Neural crest cell (in vitro differentiated cells): ENCODE measurements around the gene MLF2. TPM values are rescaled to one million over a fixed set of nuclear protein-coding genes. Genes with fewer than 3 reads are reported as not detected.

ENCODE experiments used
- DNase-seq: peaks from one replicate; pipeline ENCODE4 v3.0.0; 2021; ENCODE audit warnings: low read depth, mixed read lengths, low spot score
- H3K27ac Mint-ChIP-seq: one replicate; pipeline ENCODE4 v1.8.0; 2021; ENCODE audit warnings: mild to moderate bottlenecking, mixed read lengths; ENCODE audit not compliant: unreplicated experiment
- H3K27me3 Mint-ChIP-seq: 2 replicates; pipeline ENCODE4 v1.8.0; 2021; ENCODE audit warnings: low read depth, mild to moderate bottlenecking, mixed read lengths
- H3K36me3 Mint-ChIP-seq: 2 replicates; pipeline ENCODE4 v1.8.0; 2021; ENCODE audit warnings: low read depth, mild to moderate bottlenecking, mixed read lengths
- H3K4me1 Mint-ChIP-seq: 2 replicates; pipeline ENCODE4 v1.8.0; 2021; ENCODE audit warnings: mixed read lengths
- H3K4me3 Mint-ChIP-seq: one replicate; pipeline ENCODE4 v1.8.0; 2021; ENCODE audit warnings: mild to moderate bottlenecking, mixed read lengths
- H3K9me3 Mint-ChIP-seq: 2 replicates; pipeline ENCODE4 v1.8.0; 2021; ENCODE audit warnings: mixed read lengths
- long read RNA-seq: library from polyadenylated mRNA; unstranded; transcript quantifications from one replicate; pipeline ENCODE4 v2.0.0, GENCODE V29; 2020
- total RNA-seq: library from RNA; stranded (reverse); gene quantifications from 2 replicates; pipeline ENCODE4 v1.2.1, GENCODE V29; 2021
- TF ChIP-seq, protein P1 (sequence below): fragments of 200-600 bp; sonication (generic); conservative IDR thresholded peaks from 2 replicates; pipeline ENCODE4 v1.5.0; 2021; ENCODE audit warnings: antibody characterized with exemption, mild to moderate bottlenecking

MLF2 gene, protein sequence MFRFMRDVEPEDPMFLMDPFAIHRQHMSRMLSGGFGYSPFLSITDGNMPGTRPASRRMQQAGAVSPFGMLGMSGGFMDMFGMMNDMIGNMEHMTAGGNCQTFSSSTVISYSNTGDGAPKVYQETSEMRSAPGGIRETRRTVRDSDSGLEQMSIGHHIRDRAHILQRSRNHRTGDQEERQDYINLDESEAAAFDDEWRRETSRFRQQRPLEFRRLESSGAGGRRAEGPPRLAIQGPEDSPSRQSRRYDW
- total RNA-seq: 203 and 217 TPM in 2 replicates
- long read RNA-seq, transcript MLF2-201 (9 exons, 1,969 nt): major isoform, 24 of 32 reads
- long read RNA-seq, partial matches to known transcripts: 5 of 32 reads
- long read RNA-seq, other reads (novel, unspliced or antisense): 2 of 32 reads

DNA sequence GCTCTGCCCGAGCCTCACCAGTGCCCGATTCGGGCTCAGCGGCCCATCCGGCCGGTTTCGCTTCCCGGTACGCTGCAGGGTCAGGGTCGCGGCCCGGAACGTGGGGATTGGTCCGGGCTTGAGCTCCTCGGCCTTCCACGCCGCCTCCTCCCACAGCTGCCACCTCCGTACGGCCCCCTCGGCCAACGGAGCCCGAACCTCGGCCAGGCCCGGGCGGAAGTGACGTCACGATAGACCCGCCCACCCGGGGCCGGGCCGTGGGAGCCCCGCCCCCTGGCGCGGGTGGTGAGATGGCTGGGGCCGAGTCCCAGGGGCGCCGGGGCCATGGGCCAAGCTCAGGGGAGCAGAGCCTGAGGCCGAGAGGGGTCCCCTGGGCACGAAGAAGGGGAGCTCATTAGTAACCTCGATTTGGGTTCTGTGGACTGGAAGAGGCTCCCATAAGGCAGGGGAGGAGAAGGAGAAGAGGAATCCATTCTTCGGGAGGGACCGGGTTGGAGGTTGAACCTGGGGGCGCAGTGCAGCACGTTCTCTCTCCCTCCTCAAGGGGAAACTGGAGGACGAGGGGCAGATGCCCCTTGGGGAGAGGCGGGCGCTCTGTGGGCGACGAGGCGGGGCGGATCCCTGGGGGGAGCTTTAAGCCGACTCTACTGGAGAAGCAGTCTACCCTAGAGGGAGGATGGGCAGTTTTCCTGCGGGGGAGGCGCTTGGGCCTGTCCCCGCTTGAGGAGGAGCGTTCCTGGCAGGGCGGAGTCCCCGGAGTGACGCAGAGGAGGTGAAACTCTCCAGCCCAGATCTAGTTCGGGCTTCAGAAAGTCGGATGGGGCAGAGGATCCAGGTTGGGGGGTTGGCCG lies at the start of gene MLF2:
MLF2 (minus strand) TSS at position 221 of the 851 bp plus-strand sequence. CDS start 807 bp downstream, outside the sequence.
- TF ChIP-seq, protein P1, sequence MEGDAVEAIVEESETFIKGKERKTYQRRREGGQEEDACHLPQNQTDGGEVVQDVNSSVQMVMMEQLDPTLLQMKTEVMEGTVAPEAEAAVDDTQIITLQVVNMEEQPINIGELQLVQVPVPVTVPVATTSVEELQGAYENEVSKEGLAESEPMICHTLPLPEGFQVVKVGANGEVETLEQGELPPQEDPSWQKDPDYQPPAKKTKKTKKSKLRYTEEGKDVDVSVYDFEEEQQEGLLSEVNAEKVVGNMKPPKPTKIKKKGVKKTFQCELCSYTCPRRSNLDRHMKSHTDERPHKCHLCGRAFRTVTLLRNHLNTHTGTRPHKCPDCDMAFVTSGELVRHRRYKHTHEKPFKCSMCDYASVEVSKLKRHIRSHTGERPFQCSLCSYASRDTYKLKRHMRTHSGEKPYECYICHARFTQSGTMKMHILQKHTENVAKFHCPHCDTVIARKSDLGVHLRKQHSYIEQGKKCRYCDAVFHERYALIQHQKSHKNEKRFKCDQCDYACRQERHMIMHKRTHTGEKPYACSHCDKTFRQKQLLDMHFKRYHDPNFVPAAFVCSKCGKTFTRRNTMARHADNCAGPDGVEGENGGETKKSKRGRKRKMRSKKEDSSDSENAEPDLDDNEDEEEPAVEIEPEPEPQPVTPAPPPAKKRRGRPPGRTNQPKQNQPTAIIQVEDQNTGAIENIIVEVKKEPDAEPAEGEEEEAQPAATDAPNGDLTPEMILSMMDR: peak; percentile 100
- DNase-seq: peak; percentile 99
- Mint-ChIP-seq H3K27me3 (no peaks in the 10 kb centered on the region), H3K4me3 (peak within 1 kb of the TSS; percentile 97), H3K27ac (peak within 1 kb of the TSS; percentile 99), H3K4me1 (peaks cover 43% of the 10 kb centered on the region), H3K9me3 (no peaks in the 10 kb centered on the region), H3K36me3 (peaks cover 6% of the 10 kb centered on the region)

DNA sequence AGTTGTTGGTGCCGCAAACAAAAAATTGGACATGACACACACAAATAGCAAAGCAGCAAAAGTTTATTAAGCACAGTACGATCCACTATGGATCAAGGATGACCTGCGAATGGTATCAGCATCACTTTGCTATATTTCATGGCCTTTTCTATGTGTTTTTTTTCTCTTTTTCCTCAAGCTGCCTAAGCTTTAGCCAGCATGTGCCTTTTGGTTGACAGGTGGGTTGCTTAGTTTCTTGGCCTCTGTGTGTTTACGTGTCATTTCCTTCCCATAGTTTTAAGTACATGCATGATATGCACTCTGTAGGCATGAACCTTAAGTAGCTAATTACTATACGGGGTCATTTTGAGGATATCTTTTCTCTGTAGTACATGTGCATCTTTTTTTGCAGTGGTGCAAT lies 46.2 kb upstream of the MLF2 start:
- Mint-ChIP-seq H3K4me3 (no peak overlapping the region), H3K36me3 (peaks cover 1% of the 10 kb centered on the region), H3K4me1 (no peaks in the 10 kb centered on the region), H3K27me3 (no peaks in the 10 kb centered on the region), H3K27ac (no peak overlapping the region), H3K9me3 (peaks cover 2% of the 10 kb centered on the region)
- no peak for DNase-seq
- TF ChIP-seq, protein P1: no peak

DNA sequence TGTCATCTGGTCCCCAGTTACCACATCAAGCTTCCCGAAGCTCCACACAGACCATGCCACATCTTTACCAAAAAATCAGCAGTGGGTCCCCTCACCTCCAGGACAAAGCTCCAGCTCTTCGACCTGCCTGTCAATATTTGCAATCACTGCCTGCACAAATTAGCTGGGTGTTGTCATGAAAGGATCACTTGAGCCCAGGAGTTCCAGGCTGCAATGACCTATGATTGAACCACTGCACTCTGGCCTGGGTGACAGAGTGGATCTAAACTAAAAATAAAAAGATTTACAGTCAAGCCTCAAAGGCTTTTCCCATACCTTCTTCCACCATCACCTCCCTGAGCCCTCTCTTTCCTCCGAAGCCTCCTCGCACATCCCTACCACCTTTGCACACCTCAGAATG lies 43.6 kb upstream of the MLF2 start:
- no peak for DNase-seq
- TF ChIP-seq, protein P1: no peak
- no peaks in the 10 kb centered on the region for H3K27me3 Mint-ChIP-seq
- no peak overlapping the region for H3K4me3 Mint-ChIP-seq
- no peak overlapping the region for H3K27ac Mint-ChIP-seq
- H3K36me3 Mint-ChIP-seq: no peaks in the 10 kb centered on the region
- H3K9me3 Mint-ChIP-seq: no peaks in the 10 kb centered on the region
- peaks cover 21% of the 10 kb centered on the region for H3K4me1 Mint-ChIP-seq

DNA sequence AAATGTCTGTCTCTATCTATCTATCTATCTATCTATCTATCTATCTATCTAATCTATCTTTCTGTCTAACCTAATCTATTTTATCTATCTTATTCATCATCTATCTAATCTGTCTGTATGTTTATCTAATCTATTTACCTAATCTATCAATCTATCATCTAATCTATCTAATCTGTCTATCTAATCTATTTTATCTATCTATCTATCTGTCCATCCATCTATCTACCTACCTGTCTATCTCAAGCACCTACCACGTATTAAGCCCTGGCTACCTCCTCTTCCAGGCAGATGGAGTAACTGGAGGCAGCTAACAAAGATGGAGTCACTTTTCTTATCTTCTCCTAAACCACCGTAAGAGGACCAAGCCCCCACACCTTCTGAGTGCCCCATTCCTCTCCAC lies 42.1 kb upstream of the MLF2 start:
- TF ChIP-seq, protein P1: no peak
- Mint-ChIP-seq H3K4me3 (no peak overlapping the region), H3K9me3 (no peaks in the 10 kb centered on the region), H3K36me3 (no peaks in the 10 kb centered on the region), H3K27ac (no peak overlapping the region), H3K4me1 (peaks cover 21% of the 10 kb centered on the region), H3K27me3 (no peaks in the 10 kb centered on the region)
- no peak for DNase-seq

DNA sequence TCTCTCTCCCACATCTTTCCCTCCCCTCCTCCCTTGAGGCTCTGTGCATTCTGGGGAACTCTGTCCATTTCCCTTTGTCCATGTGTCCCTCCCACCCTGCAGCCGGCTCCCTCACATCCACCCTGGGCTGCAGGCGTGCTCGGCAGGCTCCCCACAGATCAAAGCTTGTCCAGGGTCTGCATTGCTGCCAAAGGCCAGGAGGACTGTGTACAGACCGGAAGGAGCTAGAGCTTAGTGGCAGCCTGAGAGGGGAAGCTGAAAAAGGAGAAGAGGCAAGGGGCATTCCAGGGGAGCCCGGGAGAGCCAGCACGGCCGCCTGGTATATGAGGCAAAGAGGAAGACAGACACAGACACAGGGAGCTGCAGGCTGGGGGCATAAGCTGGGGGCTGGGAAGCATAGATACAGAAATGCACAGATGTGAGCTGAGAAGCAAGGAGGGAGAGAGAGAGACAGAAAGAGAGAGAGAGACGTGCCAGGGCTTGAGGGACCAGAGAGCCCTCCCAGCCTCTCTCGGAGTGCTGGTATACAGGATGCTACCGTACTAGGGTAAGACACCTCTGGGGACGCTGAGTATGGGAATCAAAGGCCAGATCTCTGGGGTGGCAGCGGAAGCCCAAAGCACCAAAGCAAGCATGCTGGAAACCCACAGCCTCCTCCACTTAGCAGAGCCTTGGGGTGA lies 39.7 kb upstream of the MLF2 start:
- peak overlapping the region; percentile 97 for H3K27ac Mint-ChIP-seq
- no peaks in the 10 kb centered on the region for H3K27me3 Mint-ChIP-seq
- no peaks in the 10 kb centered on the region for H3K9me3 Mint-ChIP-seq
- TF ChIP-seq, protein P1: no peak
- DNase-seq: peak; percentile 33
- peaks cover 31% of the 10 kb centered on the region for H3K4me1 Mint-ChIP-seq
- peak overlapping the region; percentile 1 for H3K4me3 Mint-ChIP-seq
- no peaks in the 10 kb centered on the region for H3K36me3 Mint-ChIP-seq
